ENCODE measurements around the gene PBRM1. TPM values are rescaled to one million over a fixed set of nuclear protein-coding genes. Genes with fewer than 3 reads are reported as not detected.

The PBRM1 gene
- total and polyA plus RNA-seq, 2 of the 8 experiments (the other 6 are each of a cell fraction or from before 2014, with no cell fraction given): 19.3 to 65.8 TPM

- Histone ChIP-seq H3K79me2 (ENCODE audit: control insufficient read depth in 1 of 2, insufficient read depth in 2 of 2, low read length in 2 of 2) (peaks cover 0 to 34% of the 10 kb centered on the region in 2 experiments; a peak in 2 of 4 replicates), H2BK12ac (ENCODE audit: low read depth, low read length) (no peak within 1 kb of the TSS), H4K8ac (ENCODE audit: extremely low read depth, insufficient read depth, low read length) (peak within 1 kb of the TSS; percentile 92), H3K4me3 (ENCODE audit: extremely low read depth in 1 of 4, insufficient read depth in 2 of 4, low read depth in 3 of 4, low read length in 4 of 4) (peak within 1 kb of the TSS; percentile 70 to 93 (median 82)), H3K9me3 (ENCODE audit: insufficient read depth in 2 of 2, low read depth in 1 of 2, low read length in 1 of 2) (no peaks in the 10 kb centered on the region), H3K23me2 (ENCODE audit: low read depth, low read length) (peaks cover 13% of the 10 kb centered on the region), H3K27me3 (replicated peaks in 1 of 4; ENCODE audit: control insufficient read depth in 3 of 4, extremely low read depth in 1 of 4, insufficient read depth in 3 of 4, low read length in 3 of 4) (no peaks in the 10 kb centered on the region), H2AFZ (ENCODE audit: low read length) (peak within 1 kb of the TSS; percentile 93; the same call in 1 of the 2 replicates), H2BK120ac (replicated peaks; ENCODE audit: low read depth, low read length) (no peak within 1 kb of the TSS), H3K18ac (ENCODE audit: extremely low read depth, low read length) (peak within 1 kb of the TSS; percentile 97), H3K36me3 (ENCODE audit: control insufficient read depth in 2 of 4, insufficient read depth in 4 of 4, low read length in 3 of 4) (peaks cover 0 to 9% (median 1%) of the 10 kb centered on the region in 4 experiments; a peak in 3 of 8 replicates), H3K4me2 (ENCODE audit: insufficient read depth in 1 of 2, low read depth in 2 of 2, low read length in 2 of 2) (peak within 1 kb of the TSS; percentile 94 to 99), H3K79me1 (ENCODE audit: low read depth, low read length) (peaks cover 8% of the 10 kb centered on the region), H3K9ac (replicated peaks in 1 of 4; ENCODE audit: extremely low read depth in 1 of 4, low read depth in 3 of 4, low read length in 3 of 4) (peak within 1 kb of the TSS; percentile 55 to 85 (median 68)), H3K23ac (ENCODE audit: insufficient read length) (no peak within 1 kb of the TSS), H3K14ac (ENCODE audit: insufficient read length) (no peak within 1 kb of the TSS), H2AK5ac (ENCODE audit: low read depth, low read length) (no peak within 1 kb of the TSS; the same call in 1 of the 2 replicates), H3K27ac (ENCODE audit: low read depth, low read length) (peak within 1 kb of the TSS; percentile 70), H2BK20ac (ENCODE audit: low read length) (no peak within 1 kb of the TSS), H2BK15ac (ENCODE audit: low read length) (peak within 1 kb of the TSS; percentile 46; the same call in 1 of the 2 replicates), H2BK5ac (ENCODE audit: low read depth, low read length) (peak within 1 kb of the TSS; percentile 88), H4K5ac (ENCODE audit: insufficient read length, low read depth, low read length) (peak within 1 kb of the TSS; percentile 82), H3K4me1 (replicated peaks in 1 of 4; ENCODE audit: control insufficient read depth in 3 of 4, insufficient read depth in 4 of 4, low read length in 3 of 4) (peaks cover 0 to 5% (median 2%) of the 10 kb centered on the region in 4 experiments; a peak in 5 of 7 replicates), H4K20me1 (replicated peaks in 1 of 2; ENCODE audit: control insufficient read depth in 1 of 2, insufficient read depth in 2 of 2, low read length in 2 of 2) (no peaks in the 10 kb centered on the region), H4K91ac (replicated peaks; ENCODE audit: insufficient read length, low read length) (peak within 1 kb of the TSS; percentile 91), H3K56ac (replicated peaks; ENCODE audit: insufficient read length, low read depth, low read length) (peak within 1 kb of the TSS; percentile 77), H3K4ac (replicated peaks; ENCODE audit: insufficient read length, low read depth, low read length) (peak within 1 kb of the TSS; percentile 91)
- DNase-seq (ENCODE audit: low read depth in 1 of 2, low spot score in 2 of 2) (peak in 1 of 2 experiments; percentile 90), FAIRE-seq (no peak)
- WGBS, 2 experiments (ENCODE audit: extremely low coverage in 1 of 2, insufficient coverage in 1 of 2, insufficient read length in 1 of 2, insufficient replicate concordance in 2 of 2, low coverage in 1 of 2, low lambda C conversion rate in 2 of 2, missing lambda C conversion rate in 1 of 2): 3% methylated on average over 94 of the region's 94 CpGs; no CpG with 5 or more reads in 1 of the 2 experiments
- CTCF ChIA-PET (ENCODE audit: partially characterized antibody): interaction anchor here (1.0 kb wide), 1 partner anchor 9 kb away, joined by 3 read pairs; no protein-coding TSS in a partner anchor
- POLR2A ChIA-PET (ENCODE audit: partially characterized antibody): interaction anchor here (0.6 to 18.8 kb wide), 6 partner anchors 10 to 337 kb away, joined by 3 to 347 read pairs (median 5); partner anchors contain the start of genes GNL3 and PBRM1
- TF ChIP-seq TBP (IDR thresholded peaks at IDR 0.05; ENCODE audit: low read depth, low read length): peak; percentile 60
- TF ChIP-seq HDAC2 (IDR thresholded peaks at IDR 0.05; ENCODE audit: borderline replicate concordance in 1 of 2, low read depth in 2 of 2, low read length in 2 of 2): peak; percentile 42 to 97; a peak in 2 of 4 replicates
- TF ChIP-seq FOSL1 (IDR thresholded peaks at IDR 0.05; ENCODE audit: insufficient read depth, low read depth, low read length): 0 out of 2 replicates have a peak, but pooled peaks have one; percentile 27
- TF ChIP-seq E2F6 (IDR thresholded peaks at IDR 0.05): peak; percentile 68; the same call in 1 of the 2 replicates
- TF ChIP-seq CHD2 (IDR thresholded peaks at IDR 0.05; ENCODE audit: low read length): no peak
- TF ChIP-seq ATF3 (IDR thresholded peaks at IDR 0.05; ENCODE audit: insufficient read depth, low read depth, low read length): no peak
- TF ChIP-seq MAX (IDR thresholded peaks at IDR 0.05): peak; percentile 66
Observed at GRCh38 chr3:52705688-52706686, 20.3 kb upstream of the PBRM1 start, which contains the start of the genes GLT8D1 and SPCS1. GLT8D1 (minus strand) TSS chr3:52705791; CDS start chr3:52700460, 5,331 bp downstream. SPCS1 (plus strand) TSS chr3:52706106; CDS start chr3:52706247, 141 bp downstream.

All from H1 (cell line).